ENCODE results near the gene CELA1.

The CELA1 gene

GRCh38 chr12:51383269-51383905 lies 36.9 kb upstream of the CELA1 start:
- peaks cover 18 to 34% of the 10 kb centered on the region in 2 donors for H3K4me1 Mint-ChIP-seq (ENCODE audit: low read depth in 2 of 2)
- H3K4me3 Mint-ChIP-seq = no peak overlapping the region
- H3K27me3 Mint-ChIP-seq = no peaks in the 10 kb centered on the region
- H3K27ac Mint-ChIP-seq = peak overlapping the region in 1 of 2 donors; percentile 54
- DNase-seq = no peak
- no peak for ATAC-seq (replicated peaks)
- H3K36me3 Mint-ChIP-seq (ENCODE audit: insufficient read depth) = peaks cover 10% of the 10 kb centered on the region
- H3K9me3 Mint-ChIP-seq = no peaks in the 10 kb centered on the region

- H3K4me1 Mint-ChIP-seq (ENCODE audit: low read depth in 2 of 2) = peaks cover 20 to 36% of the 10 kb centered on the region in 2 donors
- DNase-seq (no peak), ATAC-seq (replicated peaks) (no peak)
- H3K4me3 Mint-ChIP-seq = no peak overlapping the region
- H3K9me3 Mint-ChIP-seq = no peaks in the 10 kb centered on the region
- peak overlapping the region; percentile 5 to 64 for H3K27ac Mint-ChIP-seq
- H3K27me3 Mint-ChIP-seq = no peaks in the 10 kb centered on the region
- peaks cover 10% of the 10 kb centered on the region for H3K36me3 Mint-ChIP-seq (ENCODE audit: insufficient read depth)
Observed at GRCh38 chr12:51382173-51382572, 35.7 kb upstream of the CELA1 start.

- Mint-ChIP-seq H3K4me3 (no peak overlapping the region), H3K9me3 (no peaks in the 10 kb centered on the region), H3K4me1 (ENCODE audit: low read depth in 2 of 2) (peaks cover 15 to 33% of the 10 kb centered on the region in 2 donors), H3K36me3 (ENCODE audit: insufficient read depth) (peaks cover 10% of the 10 kb centered on the region), H3K27ac (peak overlapping the region in 1 of 2 donors; percentile 64), H3K27me3 (no peaks in the 10 kb centered on the region)
- ATAC-seq (replicated peaks) (no peak), DNase-seq (no peak)
Observed at GRCh38 chr12:51381226-51382079, 35.0 kb upstream of the CELA1 start.

- Mint-ChIP-seq H3K36me3 (ENCODE audit: insufficient read depth) (peaks cover 16% of the 10 kb centered on the region), H3K27me3 (no peaks in the 10 kb centered on the region), H3K27ac (no peak overlapping the region), H3K4me3 (no peak overlapping the region), H3K4me1 (ENCODE audit: low read depth in 2 of 2) (peaks cover 14 to 30% of the 10 kb centered on the region in 2 donors), H3K9me3 (no peaks in the 10 kb centered on the region)
- ATAC-seq (replicated peaks) (no peak), DNase-seq (no peak)
Observed at GRCh38 chr12:51379571-51379970, 33.1 kb upstream of the CELA1 start.

GRCh38 chr12:51378749-51379148 lies 32.3 kb upstream of the CELA1 start:
- peaks cover 16% of the 10 kb centered on the region for H3K36me3 Mint-ChIP-seq (ENCODE audit: insufficient read depth)
- no peak for ATAC-seq (replicated peaks)
- DNase-seq = no peak
- H3K27ac Mint-ChIP-seq = no peak overlapping the region
- peaks cover 14 to 25% of the 10 kb centered on the region in 2 donors for H3K4me1 Mint-ChIP-seq (ENCODE audit: low read depth in 2 of 2)
- no peaks in the 10 kb centered on the region for H3K9me3 Mint-ChIP-seq
- H3K27me3 Mint-ChIP-seq = no peaks in the 10 kb centered on the region
- no peak overlapping the region for H3K4me3 Mint-ChIP-seq

GRCh38 chr12:51377099-51377984 lies 30.9 kb upstream of the CELA1 start:
- Mint-ChIP-seq H3K4me3 (no peak overlapping the region), H3K27ac (peak overlapping the region; percentile 83 to 84), H3K4me1 (ENCODE audit: low read depth in 2 of 2) (peaks cover 14 to 23% of the 10 kb centered on the region in 2 donors), H3K27me3 (no peaks in the 10 kb centered on the region), H3K9me3 (no peaks in the 10 kb centered on the region), H3K36me3 (ENCODE audit: insufficient read depth) (peaks cover 14% of the 10 kb centered on the region)
- ATAC-seq (replicated peaks) (no peak), DNase-seq (no peak)

GRCh38 chr12:51374856-51375255 lies 28.4 kb upstream of the CELA1 start:
- peaks cover 18 to 24% of the 10 kb centered on the region in 2 donors for H3K4me1 Mint-ChIP-seq (ENCODE audit: low read depth in 2 of 2)
- H3K27me3 Mint-ChIP-seq = no peaks in the 10 kb centered on the region
- no peak for ATAC-seq (replicated peaks)
- DNase-seq = no peak
- no peak overlapping the region for H3K4me3 Mint-ChIP-seq
- peaks cover 9% of the 10 kb centered on the region for H3K36me3 Mint-ChIP-seq (ENCODE audit: insufficient read depth)
- H3K27ac Mint-ChIP-seq = peak overlapping the region; percentile 55 to 62
- H3K9me3 Mint-ChIP-seq = no peaks in the 10 kb centered on the region

- no peaks in the 10 kb centered on the region for H3K9me3 Mint-ChIP-seq
- H3K4me3 Mint-ChIP-seq = no peak overlapping the region
- ATAC-seq (replicated peaks) = no peak
- H3K27ac Mint-ChIP-seq = peak overlapping the region in 1 of 2 donors; percentile 62
- peaks cover 12% of the 10 kb centered on the region for H3K36me3 Mint-ChIP-seq (ENCODE audit: insufficient read depth)
- H3K27me3 Mint-ChIP-seq = no peaks in the 10 kb centered on the region
- peaks cover 23 to 29% of the 10 kb centered on the region in 2 donors for H3K4me1 Mint-ChIP-seq (ENCODE audit: low read depth in 2 of 2)
- DNase-seq = no peak
Observed at GRCh38 chr12:51374361-51374760, 27.9 kb upstream of the CELA1 start.

- Mint-ChIP-seq H3K27me3 (no peaks in the 10 kb centered on the region), H3K4me1 (ENCODE audit: low read depth in 2 of 2) (peaks cover 32% of the 10 kb centered on the region in 2 donors), H3K9me3 (no peaks in the 10 kb centered on the region), H3K27ac (no peak overlapping the region), H3K36me3 (ENCODE audit: insufficient read depth) (peaks cover 20% of the 10 kb centered on the region), H3K4me3 (no peak overlapping the region)
- ATAC-seq (replicated peaks) = no peak
- no peak for DNase-seq
Observed at GRCh38 chr12:51373187-51373586, 26.7 kb upstream of the CELA1 start.

- Mint-ChIP-seq H3K9me3 (no peaks in the 10 kb centered on the region), H3K4me1 (ENCODE audit: low read depth in 2 of 2) (peaks cover 31 to 32% of the 10 kb centered on the region in 2 donors), H3K27ac (peak overlapping the region; percentile 65 to 75), H3K36me3 (ENCODE audit: insufficient read depth) (peaks cover 20% of the 10 kb centered on the region), H3K27me3 (no peaks in the 10 kb centered on the region), H3K4me3 (no peak overlapping the region)
- DNase-seq (no peak), ATAC-seq (replicated peaks) (no peak)
Observed at GRCh38 chr12:51372021-51372420, 25.5 kb upstream of the CELA1 start.

GRCh38 chr12:51371295-51371953 lies 24.9 kb upstream of the CELA1 start:
- H3K27me3 Mint-ChIP-seq = no peaks in the 10 kb centered on the region
- DNase-seq = no peak
- H3K4me3 Mint-ChIP-seq = peak overlapping the region in 1 of 2 donors; percentile 47
- peak overlapping the region in 1 of 2 donors; percentile 75 for H3K27ac Mint-ChIP-seq
- peaks cover 21% of the 10 kb centered on the region for H3K36me3 Mint-ChIP-seq (ENCODE audit: insufficient read depth)
- peaks cover 31 to 32% of the 10 kb centered on the region in 2 donors for H3K4me1 Mint-ChIP-seq (ENCODE audit: low read depth in 2 of 2)
- H3K9me3 Mint-ChIP-seq = no peaks in the 10 kb centered on the region
- ATAC-seq (replicated peaks) = no peak

- no peaks in the 10 kb centered on the region for H3K27me3 Mint-ChIP-seq
- H3K4me3 Mint-ChIP-seq = no peak overlapping the region
- peaks cover 23% of the 10 kb centered on the region for H3K36me3 Mint-ChIP-seq (ENCODE audit: insufficient read depth)
- DNase-seq (no peak), ATAC-seq (replicated peaks) (no peak)
- peaks cover 31 to 32% of the 10 kb centered on the region in 2 donors for H3K4me1 Mint-ChIP-seq (ENCODE audit: low read depth in 2 of 2)
- no peaks in the 10 kb centered on the region for H3K9me3 Mint-ChIP-seq
- H3K27ac Mint-ChIP-seq = peak overlapping the region in 1 of 2 donors; percentile 51
Observed at GRCh38 chr12:51370667-51371066, 24.2 kb upstream of the CELA1 start.

GRCh38 chr12:51369581-51369980 lies 23.1 kb upstream of the CELA1 start:
- Mint-ChIP-seq H3K36me3 (ENCODE audit: insufficient read depth) (peaks cover 17% of the 10 kb centered on the region), H3K4me3 (peak overlapping the region; percentile 45 to 69), H3K27me3 (no peaks in the 10 kb centered on the region), H3K9me3 (no peaks in the 10 kb centered on the region), H3K27ac (peak overlapping the region; percentile 88 to 89), H3K4me1 (ENCODE audit: low read depth in 2 of 2) (peaks cover 31 to 32% of the 10 kb centered on the region in 2 donors)
- no peak for DNase-seq
- no peak for ATAC-seq (replicated peaks)
